H9 (cell line): ENCODE data around the gene MOB3C. TPM values are rescaled to one million over a fixed set of nuclear protein-coding genes. Genes with fewer than 3 reads are reported as not detected.

Experiments
- DNase-seq: peaks from one replicate; pipeline ENCODE4 v3.0.0-alpha.2; 2017
- H2AFZ ChIP-seq: one replicate; pipeline ENCODE4 v1.6.1; 2013; ENCODE audit warnings: mild to moderate bottlenecking, low read length, control low read depth, moderate library complexity
- H2AK5ac ChIP-seq: 2 replicates; pipeline ENCODE4 v1.6.1; 2013; ENCODE audit warnings: low read length, control low read depth, mixed read lengths; ENCODE audit not compliant: insufficient read length
- H2BK120ac ChIP-seq: one replicate; pipeline ENCODE4 v1.6.1; 2013; ENCODE audit warnings: low read depth, mild to moderate bottlenecking, low read length, control low read depth, inconsistent platforms; ENCODE audit not compliant: poor library complexity, severe bottlenecking
- H2BK12ac ChIP-seq: 2 replicates; pipeline ENCODE4 v1.6.1; 2013; ENCODE audit warnings: low read length, control low read depth, mixed read lengths, low read depth; ENCODE audit not compliant: insufficient read length
- H2BK15ac ChIP-seq: 2 replicates; pipeline ENCODE4 v1.6.1; 2013; ENCODE audit warnings: low read depth, low read length, control low read depth
- H2BK20ac ChIP-seq: one replicate; pipeline ENCODE4 v1.6.1; 2013; ENCODE audit warnings: low read depth, mild to moderate bottlenecking, low read length, control low read depth, inconsistent platforms; ENCODE audit not compliant: poor library complexity, severe bottlenecking
- H2BK5ac ChIP-seq: 2 replicates; pipeline ENCODE4 v1.6.1; 2013; ENCODE audit warnings: low read length, control low read depth, mixed read lengths; ENCODE audit not compliant: insufficient read length
- H3K14ac ChIP-seq: 2 replicates; pipeline ENCODE4 v1.6.1; 2013; ENCODE audit warnings: low read length, control low read depth; ENCODE audit not compliant: insufficient read depth
- H3K18ac ChIP-seq: 2 replicates; pipeline ENCODE4 v1.6.1; 2013; ENCODE audit warnings: low read depth, mild to moderate bottlenecking, mixed read lengths, low read length, control low read depth; ENCODE audit not compliant: insufficient read length
- H3K23ac ChIP-seq: 2 replicates; pipeline ENCODE4 v1.6.1; 2013; ENCODE audit warnings: low read length, control low read depth, mixed read lengths, low read depth; ENCODE audit not compliant: insufficient read length
- H3K23me2 ChIP-seq: 2 replicates; pipeline ENCODE4 v1.6.1; 2013; ENCODE audit warnings: low read depth, mild to moderate bottlenecking, mixed read lengths, low read length, control low read depth; ENCODE audit not compliant: insufficient read length, poor library complexity, severe bottlenecking
- H3K27ac ChIP-seq: 2 replicates; pipeline ENCODE4 v1.5.1; 2013; ENCODE audit warnings: low read length, control low read depth, mixed read lengths, low read depth; ENCODE audit not compliant: insufficient read length
- H3K27me3 ChIP-seq: 2 replicates; pipeline ENCODE4 v1.6.1; 2013; ENCODE audit warnings: low read length, control low read depth, inconsistent platforms; ENCODE audit not compliant: insufficient read depth
- H3K4ac ChIP-seq: 2 replicates; pipeline ENCODE4 v1.6.1; 2013; ENCODE audit warnings: low read depth, mild to moderate bottlenecking, control low read depth, inconsistent platforms, low read length, moderate library complexity
- H3K4me1 ChIP-seq: 2 replicates; pipeline ENCODE4 v1.6.1; 2013; ENCODE audit warnings: low read length, control low read depth, inconsistent platforms; ENCODE audit not compliant: insufficient read depth
- H3K4me2 ChIP-seq: 2 replicates; pipeline ENCODE4 v1.6.1; 2013; ENCODE audit warnings: low read length, control low read depth, mixed read lengths; ENCODE audit not compliant: insufficient read length, insufficient read depth
- H3K56ac ChIP-seq: 2 replicates; pipeline ENCODE4 v1.6.1; 2013; ENCODE audit warnings: low read depth, mild to moderate bottlenecking, mixed read lengths, low read length, control low read depth; ENCODE audit not compliant: insufficient read length
- H3K79me1 ChIP-seq: 2 replicates; pipeline ENCODE4 v1.6.1; 2013; ENCODE audit warnings: low read depth, mild to moderate bottlenecking, moderate library complexity, low read length, control low read depth, inconsistent platforms; ENCODE audit not compliant: insufficient read depth, poor library complexity, severe bottlenecking
- H3K79me2 ChIP-seq: 2 replicates; pipeline ENCODE4 v1.6.1; 2013; ENCODE audit warnings: low read length, control low read depth, inconsistent platforms; ENCODE audit not compliant: insufficient read depth
- H3K9ac ChIP-seq: 2 replicates; pipeline ENCODE4 v1.6.1; 2013; ENCODE audit warnings: low read length, control low read depth, mixed read lengths; ENCODE audit not compliant: insufficient read length; ENCODE audit errors: extremely low read depth
- H3K9me3 ChIP-seq: one replicate; pipeline ENCODE4 v1.6.1; 2013; ENCODE audit warnings: low read depth, low read length, inconsistent platforms; ENCODE audit not compliant: control insufficient read depth
- H3T11ph ChIP-seq: one replicate; pipeline ENCODE4 v1.6.1; 2013; ENCODE audit warnings: mild to moderate bottlenecking, low read length, control low read depth, inconsistent platforms
- H4K20me1 ChIP-seq: one replicate; pipeline ENCODE4 v1.6.1; 2013; ENCODE audit not compliant: control insufficient read depth, insufficient read length, insufficient read depth
- H4K5ac ChIP-seq: 2 replicates; pipeline ENCODE4 v1.6.1; 2013; ENCODE audit warnings: low read depth, mild to moderate bottlenecking, mixed read lengths, low read length, control low read depth; ENCODE audit not compliant: insufficient read length
- H4K8ac ChIP-seq: replicated peaks from 2 replicates; pipeline ENCODE4 v1.6.1; 2013; ENCODE audit warnings: low read length, control low read depth, mixed read lengths, low read depth; ENCODE audit not compliant: insufficient read length
- H4K91ac ChIP-seq: 2 replicates; pipeline ENCODE4 v1.6.1; 2013; ENCODE audit warnings: low read depth, mild to moderate bottlenecking, moderate library complexity, mixed read lengths, low read length, control low read depth; ENCODE audit not compliant: insufficient read length
- H3K27ac Mint-ChIP-seq, 3 experiments: 2 replicates in 2 of 3; 3 replicates in 1 of 3; pipeline ENCODE4 v1.8.0; 2020 to 2021; ENCODE audit warnings: mixed read lengths in 3 of 3, mild to moderate bottlenecking in 1 of 3, moderate library complexity in 1 of 3
- H3K27me3 Mint-ChIP-seq: 2 replicates; pipeline ENCODE4 v1.8.0; 2021; ENCODE audit warnings: low read depth, mild to moderate bottlenecking, moderate library complexity, mixed read lengths
- H3K36me3 Mint-ChIP-seq, 3 experiments: 2 replicates in 2 of 3; 3 replicates in 1 of 3; pipeline ENCODE4 v1.8.0; 2020 to 2021; ENCODE audit warnings: low read depth in 3 of 3, mixed read lengths in 3 of 3; ENCODE audit not compliant: insufficient read depth in 1 of 3
- H3K4me1 Mint-ChIP-seq, 2 experiments: 2 replicates each; pipeline ENCODE4 v1.8.0; 2020; ENCODE audit warnings: mixed read lengths in 2 of 2
- H3K4me3 Mint-ChIP-seq, 2 experiments: 2 replicates in 1 of 2; 3 replicates in 1 of 2; pipeline ENCODE4 v1.8.0; 2020 to 2021; ENCODE audit warnings: mild to moderate bottlenecking in 2 of 2, mixed read lengths in 2 of 2, moderate library complexity in 1 of 2
- H3K9me3 Mint-ChIP-seq, 2 experiments: 2 replicates in 1 of 2; 3 replicates in 1 of 2; pipeline ENCODE4 v1.8.0; 2020; ENCODE audit warnings: mild to moderate bottlenecking in 2 of 2, mixed read lengths in 2 of 2, moderate library complexity in 1 of 2
- CTCF ChIP-seq: fragments of 200-600 bp; sonication (generic); conservative IDR thresholded peaks from 3 replicates; pipeline ENCODE4 v1.8.0; 2021; ENCODE audit warnings: antibody characterized with exemption, mild to moderate bottlenecking
- WGBS: extraction: QIAGEN DNeasy Blood & Tissue Kit; methylation state at CpG from one replicate; pipeline ENCODE4 v1.1.7; 2013; ENCODE audit warnings: missing lambda C conversion rate, low lambda C conversion rate, mixed read lengths; ENCODE audit not compliant: insufficient read length; ENCODE audit errors: extremely low coverage; 5-methylcytosine and 5-hydroxymethylcytosine counted together
- total RNA-seq: library from RNA; stranded (reverse); gene quantifications from 2 replicates; pipeline ENCODE4 v1.2.1, GENCODE V29; 2021

The MOB3C gene
- total RNA-seq, 1 experiment from 2014 or later, result 3.2 TPM

DNA sequence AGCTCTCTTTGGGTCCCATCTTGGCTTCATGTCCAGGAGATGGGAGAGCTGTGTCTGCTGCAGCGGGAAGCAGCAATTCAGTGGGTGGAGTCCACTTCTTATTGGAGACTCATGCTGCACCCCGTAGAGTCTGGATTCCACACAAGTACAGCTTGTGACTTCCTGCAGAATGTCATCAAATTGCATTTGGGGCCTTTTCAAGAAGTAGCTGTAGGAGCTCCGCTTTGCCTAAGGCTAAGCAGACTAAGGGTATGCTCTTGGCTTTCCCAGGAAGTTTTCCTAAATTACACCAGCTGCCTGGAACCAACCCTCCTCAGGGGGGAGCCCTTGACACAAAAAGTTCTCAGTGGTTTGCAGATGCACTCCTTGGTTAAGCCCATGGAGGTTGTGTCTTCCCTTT lies 5.7 kb upstream of the MOB3C start:
- peak; percentile 56 for DNase-seq
- no peak overlapping the region for H2BK15ac ChIP-seq
- peaks cover 30% of the 10 kb centered on the region for H3K27me3 Mint-ChIP-seq

More for the DNA sequence above, 5.7 kb upstream of the MOB3C start:
- H3K27me3 ChIP-seq, result peaks cover 2% of the 10 kb centered on the region
- H2AK5ac ChIP-seq, result no peak overlapping the region
- no peak overlapping the region for H3K27ac ChIP-seq
- no peak overlapping the region for H3K27ac Mint-ChIP-seq
- H3K9ac ChIP-seq, result no peak overlapping the region
- no peak overlapping the region for H3T11ph ChIP-seq
- no peaks in the 10 kb centered on the region for H3K4me1 ChIP-seq
- H2BK5ac ChIP-seq, result no peak overlapping the region
- H3K79me2 ChIP-seq, result no peaks in the 10 kb centered on the region
- TF ChIP-seq CTCF, result peak; percentile 72
- H3K36me3 Mint-ChIP-seq, result no peaks in the 10 kb centered on the region
- H3K23ac ChIP-seq, result no peak overlapping the region
- no peak overlapping the region for H2AFZ ChIP-seq
- H2BK12ac ChIP-seq, result no peak overlapping the region
- H2BK20ac ChIP-seq, result no peak overlapping the region
- H3K4me3 Mint-ChIP-seq, result no peak overlapping the region
- H3K14ac ChIP-seq, result no peak overlapping the region
- no peak overlapping the region for H3K56ac ChIP-seq
- no CpG with 5 or more reads among the region's 3 CpGs for WGBS
- no peaks in the 10 kb centered on the region for H3K79me1 ChIP-seq
- no peaks in the 10 kb centered on the region for H3K23me2 ChIP-seq
- no peak overlapping the region for H2BK120ac ChIP-seq
- no peak overlapping the region for H3K18ac ChIP-seq
- H3K9me3 ChIP-seq, result no peaks in the 10 kb centered on the region
- no peak overlapping the region for H4K91ac ChIP-seq
- H4K5ac ChIP-seq, result no peak overlapping the region
- no peak overlapping the region for H3K4me2 ChIP-seq
- no peak overlapping the region for H3K4ac ChIP-seq
- peaks cover 8 to 9% of the 10 kb centered on the region in 2 experiments for H3K4me1 Mint-ChIP-seq
- no peaks in the 10 kb centered on the region for H4K20me1 ChIP-seq
- H3K9me3 Mint-ChIP-seq, result no peaks in the 10 kb centered on the region
- H4K8ac ChIP-seq, result no peak overlapping the region
